A549 (cell line): ENCODE measurements around the gene P2RY4. TPM values are rescaled to one million over a fixed set of nuclear protein-coding genes. Genes with fewer than 3 reads are reported as not detected.
A peak's percentile ranks its signal among the peaks of the same experiment; 100 is the strongest.

ENCODE experiments used
- ATAC-seq, 2 experiments: fragments of 200-7000 bp in 1 of 2; fragments of >200 bp in 1 of 2; cut with Nextera tagmentation in 1 of 2; cut with Tn5 transposase in 1 of 2; 3 replicates each; pipeline versions ENCODE4 v1.8.0 to v1.9.1; 2018 to 2020; ENCODE audit warnings: mild to moderate bottlenecking in 1 of 2, moderate library complexity in 1 of 2
- CTCF ChIA-PET: fragments of 300-600 bp; sonication (Branson Sonifier 250); formaldehyde crosslinking; extraction: SDS; loops from one replicate; lab custom pipeline; 2021; ENCODE audit warnings: antibody characterized with exemption, inconsistent platforms; lab: Yijun Ruan, JAX
- POLR2A ChIA-PET: fragments of 350-600 bp; formaldehyde crosslinking; extraction: SDS; loops from one replicate; lab custom pipeline; 2021; ENCODE audit warnings: antibody characterized with exemption, inconsistent platforms; lab: Yijun Ruan, JAX
- DNase-seq, 2 experiments: peaks; one replicate each; pipeline versions ENCODE4 v3.0.0 to v3.0.0-alpha.2; 2011 to 2016; ENCODE audit warnings: low read depth in 1 of 2, low spot score in 1 of 2
- FAIRE-seq: peaks from 2 replicates; lab custom pipeline; 2011; peaks lifted over from hg19 to GRCh38; lab: Jason Lieb, UNC
- H3K27ac ChIP-seq, 2 experiments: fragments of >200 bp; sonication (Bioruptor Twin); formaldehyde crosslinking; 3 replicates each; pipeline ENCODE4 v1.5.1; 2016 to 2017
- H3K4me1 ChIP-seq: fragments of >200 bp; sonication (Bioruptor Twin); formaldehyde crosslinking; 3 replicates; pipeline ENCODE4 v1.6.1; 2016
- H3K4me2 ChIP-seq: fragments of >200 bp; sonication (Bioruptor Twin); formaldehyde crosslinking; 3 replicates; pipeline ENCODE4 v1.6.1; 2016
- H3K4me3 ChIP-seq: fragments of >200 bp; sonication (Bioruptor Twin); formaldehyde crosslinking; 3 replicates; pipeline ENCODE4 v1.5.1; 2016
- H3K9me3 ChIP-seq: fragments of >200 bp; sonication (Bioruptor Twin); formaldehyde crosslinking; 3 replicates; pipeline ENCODE4 v1.6.1; 2016
- CEBPB ChIP-seq, 2 experiments: fragments of >200 bp in 1 of 2; sonication (Bioruptor Twin) in 1 of 2; formaldehyde crosslinking in 1 of 2; IDR thresholded peaks; 2 replicates each; pipeline ENCODE4 v1.6.1; 2012 to 2016
- CHD4 ChIP-seq: fragments of 200-600 bp; sonication (generic); IDR thresholded peaks from 2 replicates; pipeline ENCODE4 v1.6.1; 2016; ENCODE audit warnings: antibody characterized with exemption, mild to moderate bottlenecking, borderline replicate concordance
- E2F6 ChIP-seq: IDR thresholded peaks from 2 replicates; pipeline ENCODE4 v1.6.1; 2012; ENCODE audit warnings: low read depth, borderline replicate concordance
- HDAC2 ChIP-seq: fragments of 200-600 bp; sonication (generic); IDR thresholded peaks from 2 replicates; pipeline ENCODE4 v1.6.1; 2016
- HES2 ChIP-seq: fragments of >200 bp; sonication (Bioruptor Twin); formaldehyde crosslinking; IDR thresholded peaks from 2 replicates; pipeline ENCODE4 v1.6.1; 2016
- HMGXB4 ChIP-seq: fragments of 250-450 bp; sonication (Bioruptor Pico); IDR thresholded peaks from 2 replicates; pipeline ENCODE4 v1.5.0; 2021; ENCODE audit warnings: mild to moderate bottlenecking, moderate library complexity, borderline replicate concordance
- HOXB5 ChIP-seq: fragments of 250-450 bp; sonication (Bioruptor Pico); IDR thresholded peaks from 2 replicates; pipeline ENCODE4 v1.5.0; 2020; ENCODE audit warnings: mild to moderate bottlenecking, moderate library complexity
- JUN ChIP-seq, 2 experiments: fragments of >200 bp; sonication (Bioruptor Twin); formaldehyde crosslinking; IDR thresholded peaks; 2 replicates in 1 of 2; 3 replicates in 1 of 2; pipeline ENCODE4 v1.6.1; 2016 to 2017
- KDM5A ChIP-seq: fragments of 200-600 bp; sonication (generic); IDR thresholded peaks from 2 replicates; pipeline ENCODE4 v1.6.1; 2016; ENCODE audit warnings: antibody characterized with exemption, mild to moderate bottlenecking
- MAX ChIP-seq: IDR thresholded peaks from 2 replicates; pipeline ENCODE4 v1.6.1; 2012
- PHF8 ChIP-seq: fragments of 200-600 bp; sonication (generic); IDR thresholded peaks from 2 replicates; pipeline ENCODE4 v1.6.1; 2016; ENCODE audit warnings: low read depth, mild to moderate bottlenecking, antibody characterized with exemption, moderate library complexity, borderline replicate concordance
- POLR2A ChIP-seq: IDR thresholded peaks from 2 replicates; pipeline ENCODE4 v1.6.1; 2012; ENCODE audit warnings: mild to moderate bottlenecking, low read length
- POLR2AphosphoS2 ChIP-seq: conservative IDR thresholded peaks from 2 replicates; pipeline ENCODE4 v1.6.1; 2012; ENCODE audit warnings: low read length, improper control_type of control experiment, inconsistent platforms
- RCOR1 ChIP-seq: fragments of 150-350 bp; IDR thresholded peaks from 2 replicates; pipeline ENCODE4 v1.6.1; 2014; ENCODE audit warnings: antibody characterized with exemption, low read length, low read depth
- REST ChIP-seq: fragments of 200-600 bp; sonication (generic); IDR thresholded peaks from 2 replicates; pipeline ENCODE4 v1.6.1; 2016; ENCODE audit warnings: antibody characterized with exemption, mild to moderate bottlenecking, moderate library complexity
- RFX5 ChIP-seq: fragments of 450-650 bp; IDR thresholded peaks from 2 replicates; pipeline ENCODE4 v1.7.1; 2014; ENCODE audit warnings: antibody characterized with exemption, mild to moderate bottlenecking, moderate library complexity
- RNF2 ChIP-seq: fragments of 200-600 bp; sonication (generic); IDR thresholded peaks from 2 replicates; pipeline ENCODE4 v1.6.1; 2016; ENCODE audit warnings: low read depth, mild to moderate bottlenecking, antibody characterized with exemption, moderate library complexity, borderline replicate concordance
- ZFP36 ChIP-seq: fragments of 450-650 bp; IDR thresholded peaks from 2 replicates; pipeline ENCODE4 v1.6.1; 2014; ENCODE audit warnings: borderline replicate concordance; ENCODE audit not compliant: partially characterized antibody
- ZSCAN20 ChIP-seq: fragments of 250-450 bp; sonication (Bioruptor Pico); IDR thresholded peaks from 2 replicates; pipeline ENCODE4 v1.8.0; 2022; ENCODE audit warnings: mild to moderate bottlenecking, moderate library complexity
- WGBS: methylation state at CpG from one replicate; pipeline ENCODE4 v1.1.6; 2017; ENCODE audit errors: missing lambda C conversion rate; 5-methylcytosine and 5-hydroxymethylcytosine counted together
- polyA plus RNA-seq, 4 experiments: library from polyadenylated mRNA; depleted of rRNA in 3 of 4; stranded (reverse); fragments of >200 nt; fragmentation: RNase III in 1 of 4; extraction: RNeasy Plus Mini Kit Qiagen cat#74134 plus additional on column Dnase treatment in 1 of 4; gene quantifications; 2 replicates in 3 of 4; 3 replicates in 1 of 4; pipeline ENCODE4 v1.2.3, GENCODE V29; 2011 to 2017

Gene P2RY4
- polyA plus RNA-seq, 2 of the 4 experiments (the other 2 are of a cell fraction), result 0.06 TPM; not detected in 1

GRCh38 chrX:70268034-70268433 is 8.0 kb upstream of the P2RY4 start, which contains the start of gene ARR3:
TSS of gene ARR3 (plus strand) at chrX:70268334. CDS start at chrX:70269386, 1,052 bp downstream.
- no peak for FAIRE-seq
- Histone ChIP-seq H3K4me3 (no peak within 1 kb of the TSS), H3K27ac (no peak within 1 kb of the TSS)
- TF ChIP-seq MAX (no peak), RNF2 (no peak), RCOR1 (no peak), HDAC2 (no peak), CHD4 (no peak), POLR2AphosphoS2 (no peak), ZSCAN20 (CRISPR knock-in tag) (no peak), HES2 (no peak), PHF8 (no peak), KDM5A (no peak), HMGXB4 (CRISPR knock-in tag) (no peak), ZFP36 (no peak)
- TF ChIP-seq, all 56 proteins: peak for 0
- POLR2A ChIA-PET, result no interaction called here
- H3K4me1 ChIP-seq, result no peaks in the 10 kb centered on the region
- ATAC-seq (no peak), DNase-seq (no peak)
- H3K9me3 ChIP-seq, result no peaks in the 10 kb centered on the region
- CTCF ChIA-PET, result interaction anchor here (1.3 to 1.4 kb wide), 2 partner anchors 71 to 135 kb away, joined by 3 to 4 read pairs; partner anchors contain the start of gene IGBP1
- H3K4me2 ChIP-seq, result no peak within 1 kb of the TSS

- no peak for TF ChIP-seq E2F6
- TF ChIP-seq RFX5, result no peak
- TF ChIP-seq HOXB5 (CRISPR knock-in tag), result no peak
- peak; percentile 78; the same call in 1 of the 2 replicates for TF ChIP-seq REST
- no peak for TF ChIP-seq POLR2A
- no peak for TF ChIP-seq JUN (IDR thresholded peaks at IDR 0.05)
- no peak for TF ChIP-seq CEBPB (IDR thresholded peaks at IDR 0.05)
- no peak for TF ChIP-seq ZSCAN20 (CRISPR knock-in tag)
- FAIRE-seq (no peak), ATAC-seq (no peak), DNase-seq (no peak)
- ChIA-PET POLR2A (no interaction called here), CTCF (interaction anchor here (1.1 kb wide), 1 partner anchor 14 kb away, joined by 3 read pairs; no protein-coding TSS in a partner anchor)
- no peak overlapping the region for H3K4me3 ChIP-seq
- no peaks in the 10 kb centered on the region for H3K9me3 ChIP-seq
- no peak overlapping the region for H3K27ac ChIP-seq
- no peak overlapping the region for H3K4me2 ChIP-seq
- 71% methylated on average over 3 of the region's 3 CpGs for WGBS
- H3K4me1 ChIP-seq, result no peaks in the 10 kb centered on the region
Measured at GRCh38 chrX:70264784-70265183, 4.8 kb upstream of the P2RY4 start.
